Activated T-cell treated with anti-CD3 and anti-CD28 coated beads, Interleukin-2, amount 50 U/mL, for 48 hours (primary cell): Measurements from ENCODE around the gene CFAP69.
"Not testable (repeated sequence)": the region's sequence is repeated elsewhere in the genome, so short reads cannot be mapped to it uniquely, and the experiment has no call there.

Source experiments
- DNase-seq, 2 experiments: peaks; one replicate each; pipeline ENCODE4 v3.0.0-alpha.2; 2020

Gene CFAP69

DNA sequence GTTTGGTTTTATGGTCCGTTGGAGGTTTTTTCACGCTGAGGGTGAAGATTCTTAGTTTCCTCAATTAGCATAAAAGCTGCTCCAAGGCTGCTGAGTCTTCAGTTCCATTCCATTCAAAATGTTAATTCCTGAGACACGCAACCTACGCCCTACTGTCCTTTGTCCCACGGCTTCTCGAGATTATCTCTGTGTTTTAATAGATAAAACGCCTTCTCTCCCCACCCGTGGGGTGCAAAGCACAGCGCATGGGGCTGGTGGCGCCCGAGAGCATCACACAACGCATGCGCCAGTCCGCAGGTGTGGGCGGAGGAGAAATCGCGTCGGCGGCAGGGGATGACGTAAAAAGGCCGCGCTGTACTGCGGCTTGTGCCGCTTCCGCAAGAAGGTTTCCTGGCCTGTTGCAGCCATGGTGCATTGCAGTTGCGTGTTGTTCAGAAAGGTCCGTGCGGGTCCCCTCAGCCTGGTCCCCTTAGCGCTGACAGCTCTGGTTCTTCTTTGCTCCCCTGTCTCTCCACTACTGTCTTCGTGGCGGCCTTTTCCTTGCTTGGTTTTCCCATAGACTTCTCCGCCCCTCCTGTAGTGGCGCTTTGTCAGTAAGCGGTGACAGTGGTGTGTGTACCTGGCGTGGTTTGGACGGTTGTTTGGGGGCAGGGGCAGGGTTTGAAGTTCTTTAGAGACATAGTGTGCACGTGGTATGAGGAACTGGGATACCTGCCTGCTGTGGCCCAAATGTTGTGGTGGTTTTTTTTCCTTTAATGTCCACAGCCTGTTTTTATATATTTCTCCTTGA, 101.6 kb downstream of the CFAP69 start, which contains the start of gene GTPBP10:
Gene GTPBP10, plus strand, starts transcription at position 381 of the 790 bp plus-strand sequence. Its CDS starts 26 bp downstream, at position 407.
- peak; percentile 97 for DNase-seq

GRCh38 chr7:90347759-90348158, 102.8 kb downstream of the CFAP69 start:
- no peak for DNase-seq

DNA sequence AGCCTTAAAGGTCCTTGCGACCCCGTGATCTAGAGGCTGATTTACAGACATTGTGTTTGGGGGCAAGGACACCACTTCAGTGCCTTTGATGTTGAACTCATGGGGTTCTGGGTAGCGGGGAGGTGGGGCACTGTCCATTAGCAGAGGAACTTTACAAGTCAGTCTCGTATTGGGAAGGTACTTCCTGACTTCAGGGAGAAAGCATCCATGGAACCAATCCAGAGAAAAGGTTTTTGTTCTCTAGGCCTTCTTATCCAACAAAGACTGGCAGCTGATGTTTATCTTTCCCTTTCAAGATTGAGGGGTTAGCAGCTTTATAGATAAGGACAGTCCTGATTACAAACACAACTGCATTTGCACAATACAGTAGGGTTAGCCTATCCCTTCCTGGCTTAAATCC, 104.3 kb downstream of the CFAP69 start:
- no peak for DNase-seq

GRCh38 chr7:90350032-90350431, 105.1 kb downstream of the CFAP69 start:
- DNase-seq: not testable (repeated sequence)

- no peak for DNase-seq
Observed at GRCh38 chr7:90351987-90352386, 107.0 kb downstream of the CFAP69 start.
